Jurkat, Clone E6-1 (cell line): ENCODE measurements around the gene UPF3A. TPM values are rescaled to one million over a fixed set of nuclear protein-coding genes. Genes with fewer than 3 reads are reported as not detected.
"Not testable (repeated sequence)": the region's sequence is repeated elsewhere in the genome, so short reads cannot be mapped to it uniquely, and the experiment has no call there.

Source experiments
- DNase-seq: peaks from one replicate; pipeline ENCODE4 v3.0.0-alpha.2; 2011; ENCODE audit warnings: low read depth, low spot score
- H3K4me3 ChIP-seq: 2 replicates; pipeline ENCODE4 v1.5.1; 2011; ENCODE audit warnings: mild to moderate bottlenecking, low read length, control low read depth, moderate library complexity
- polyA plus RNA-seq: library from polyadenylated mRNA; unstranded; fragments of >200 nt; gene quantifications from one replicate; pipeline ENCODE4 v1.2.1, GENCODE V29; 2012; ENCODE audit warnings: missing spikeins; ENCODE audit not compliant: insufficient read length, insufficient read depth

UPF3A gene
- 50.3 TPM for polyA plus RNA-seq

GRCh38 chr13:114281351-114282040 lies at the start of gene UPF3A:
Gene UPF3A, plus strand, starts transcription at chr13:114281601. Its CDS starts 39 bp downstream, at chr13:114281640.
- DNase-seq, result peak; percentile 80
- peak within 1 kb of the TSS; percentile 80 for H3K4me3 ChIP-seq

- DNase-seq, result no peak
- no peak overlapping the region for H3K4me3 ChIP-seq
Observed at GRCh38 chr13:114231886-114232285, 49.5 kb upstream of the UPF3A start.

GRCh38 chr13:114234266-114234644 lies 47.1 kb upstream of the UPF3A start:
- DNase-seq, result no peak
- no peak overlapping the region for H3K4me3 ChIP-seq

GRCh38 chr13:114234645-114235421 lies 46.6 kb upstream of the UPF3A start, which contains the start of gene CDC16:
Gene CDC16, plus strand, starts transcription at chr13:114234897. Its CDS starts 188 bp downstream, at chr13:114235085.
- peak; percentile 81 for DNase-seq
- H3K4me3 ChIP-seq, result peak within 1 kb of the TSS; percentile 76

- no peak for DNase-seq
Observed at GRCh38 chr13:114235697-114236096, 45.7 kb upstream of the UPF3A start.

GRCh38 chr13:114236227-114236626 lies 45.2 kb upstream of the UPF3A start:
- no peak for DNase-seq
- no peak overlapping the region for H3K4me3 ChIP-seq

More at GRCh38 chr13:114235697-114236096, 45.7 kb upstream of the UPF3A start:
- peak overlapping the region; percentile 76 for H3K4me3 ChIP-seq

- no peak overlapping the region for H3K4me3 ChIP-seq
- no peak for DNase-seq
Observed at GRCh38 chr13:114237415-114238112, 43.8 kb upstream of the UPF3A start.

- no peak overlapping the region for H3K4me3 ChIP-seq
Observed at GRCh38 chr13:114241918-114242317, 39.5 kb upstream of the UPF3A start.

GRCh38 chr13:114243971-114244370 lies 37.4 kb upstream of the UPF3A start:
- no peak overlapping the region for H3K4me3 ChIP-seq
- no peak for DNase-seq

More at GRCh38 chr13:114241918-114242317, 39.5 kb upstream of the UPF3A start:
- no peak for DNase-seq

GRCh38 chr13:114244637-114245036 lies 36.8 kb upstream of the UPF3A start:
- H3K4me3 ChIP-seq, result no peak overlapping the region
- DNase-seq, result no peak

GRCh38 chr13:114248011-114248410 lies 33.4 kb upstream of the UPF3A start:
- no peak for DNase-seq
- H3K4me3 ChIP-seq, result no peak overlapping the region

GRCh38 chr13:114249077-114249476 lies 32.3 kb upstream of the UPF3A start:
- no peak for DNase-seq
- H3K4me3 ChIP-seq, result no peak overlapping the region

- H3K4me3 ChIP-seq, result not testable (repeated sequence)
Observed at GRCh38 chr13:114251639-114252440, 29.6 kb upstream of the UPF3A start.

GRCh38 chr13:114256547-114256946 lies 24.9 kb upstream of the UPF3A start:
- DNase-seq, result no peak
- no peak overlapping the region for H3K4me3 ChIP-seq

More at GRCh38 chr13:114251639-114252440, 29.6 kb upstream of the UPF3A start:
- DNase-seq, result not testable (repeated sequence)

- H3K4me3 ChIP-seq, result no peak overlapping the region
- no peak for DNase-seq
Observed at GRCh38 chr13:114257014-114257413, 24.4 kb upstream of the UPF3A start.

GRCh38 chr13:114258589-114258988 lies 22.8 kb upstream of the UPF3A start:
- no peak overlapping the region for H3K4me3 ChIP-seq
- DNase-seq, result no peak

GRCh38 chr13:114259374-114259773 lies 22.0 kb upstream of the UPF3A start:
- no peak for DNase-seq
- H3K4me3 ChIP-seq, result no peak overlapping the region

- DNase-seq, result no peak
Observed at GRCh38 chr13:114259974-114260373, 21.4 kb upstream of the UPF3A start.

GRCh38 chr13:114260814-114261213 lies 20.6 kb upstream of the UPF3A start:
- H3K4me3 ChIP-seq, result no peak overlapping the region
- DNase-seq, result no peak

More at GRCh38 chr13:114259974-114260373, 21.4 kb upstream of the UPF3A start:
- no peak overlapping the region for H3K4me3 ChIP-seq
